A673 (cell line): ENCODE results near the gene TBC1D5.

ENCODE experiments used
- EZH2 ChIP-seq: fragments of 200-600 bp; sonication (generic); IDR thresholded peaks from 2 replicates; pipeline ENCODE4 v1.6.1; 2017; ENCODE audit warnings: borderline replicate concordance, low read depth, mild to moderate bottlenecking, mixed read lengths, antibody characterized with exemption, low read length; ENCODE audit not compliant: poor library complexity, severe bottlenecking
- TF ChIP-seq, protein P1 (sequence below): fragments of 300-800, 200-600 bp; sonication (generic); conservative IDR thresholded peaks from 2 replicates; pipeline ENCODE4 v1.5.1; 2017; ENCODE audit warnings: low read depth, mild to moderate bottlenecking, antibody characterized with exemption, low read length, moderate library complexity, mixed read lengths

DNA sequence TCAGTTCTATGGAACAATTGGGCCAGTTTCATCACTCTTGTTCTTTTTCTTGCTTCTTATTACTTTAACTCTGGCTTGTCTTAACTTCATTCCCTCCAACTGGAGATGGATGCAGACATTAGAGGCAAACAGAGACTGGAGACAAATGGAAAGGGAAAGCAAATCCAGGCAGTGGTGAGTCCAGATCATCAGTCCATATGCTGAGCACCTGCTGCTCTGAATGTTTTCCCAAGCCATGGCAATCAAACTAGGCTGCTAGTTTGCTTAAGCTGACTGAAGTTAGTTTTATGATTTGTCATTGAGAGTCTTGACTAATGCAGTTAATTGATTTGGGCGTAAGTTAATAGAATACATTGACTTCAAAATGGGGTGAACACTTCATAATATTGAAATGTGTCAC, 41.0 kb upstream of the TBC1D5 start:
- TF ChIP-seq, protein P1, sequence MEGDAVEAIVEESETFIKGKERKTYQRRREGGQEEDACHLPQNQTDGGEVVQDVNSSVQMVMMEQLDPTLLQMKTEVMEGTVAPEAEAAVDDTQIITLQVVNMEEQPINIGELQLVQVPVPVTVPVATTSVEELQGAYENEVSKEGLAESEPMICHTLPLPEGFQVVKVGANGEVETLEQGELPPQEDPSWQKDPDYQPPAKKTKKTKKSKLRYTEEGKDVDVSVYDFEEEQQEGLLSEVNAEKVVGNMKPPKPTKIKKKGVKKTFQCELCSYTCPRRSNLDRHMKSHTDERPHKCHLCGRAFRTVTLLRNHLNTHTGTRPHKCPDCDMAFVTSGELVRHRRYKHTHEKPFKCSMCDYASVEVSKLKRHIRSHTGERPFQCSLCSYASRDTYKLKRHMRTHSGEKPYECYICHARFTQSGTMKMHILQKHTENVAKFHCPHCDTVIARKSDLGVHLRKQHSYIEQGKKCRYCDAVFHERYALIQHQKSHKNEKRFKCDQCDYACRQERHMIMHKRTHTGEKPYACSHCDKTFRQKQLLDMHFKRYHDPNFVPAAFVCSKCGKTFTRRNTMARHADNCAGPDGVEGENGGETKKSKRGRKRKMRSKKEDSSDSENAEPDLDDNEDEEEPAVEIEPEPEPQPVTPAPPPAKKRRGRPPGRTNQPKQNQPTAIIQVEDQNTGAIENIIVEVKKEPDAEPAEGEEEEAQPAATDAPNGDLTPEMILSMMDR = no peak
- TF ChIP-seq EZH2 = no peak
